Adrenal gland (tissue), 5 donors: ENCODE data around the gene PITX3.

ENCODE experiments used
- POLR2A ChIP-seq, 2 donors: fragments of 450-650 bp; IDR thresholded peaks; one replicate each; pipeline ENCODE4 v1.6.1; 2017; ENCODE audit warnings: antibody characterized with exemption in 2 of 2, mild to moderate bottlenecking in 2 of 2, moderate library complexity in 1 of 2
- TF ChIP-seq, protein P1 (sequence below), 6 experiments: fragments of 450-650 bp in 4 of 6; fragments of 200-600 bp in 2 of 6; sonication (generic) in 1 of 6; IDR thresholded peaks; 1 replicate in 5 of 6; 2 replicates in 1 of 6; pipeline versions ENCODE4 v1.5.1 to v1.8.0; 2016 to 2021; ENCODE audit warnings: antibody characterized with exemption in 6 of 6, mild to moderate bottlenecking in 2 of 6, moderate library complexity in 1 of 6
- donor health status: DM: no; HTN: no; CAD: no.

DNA sequence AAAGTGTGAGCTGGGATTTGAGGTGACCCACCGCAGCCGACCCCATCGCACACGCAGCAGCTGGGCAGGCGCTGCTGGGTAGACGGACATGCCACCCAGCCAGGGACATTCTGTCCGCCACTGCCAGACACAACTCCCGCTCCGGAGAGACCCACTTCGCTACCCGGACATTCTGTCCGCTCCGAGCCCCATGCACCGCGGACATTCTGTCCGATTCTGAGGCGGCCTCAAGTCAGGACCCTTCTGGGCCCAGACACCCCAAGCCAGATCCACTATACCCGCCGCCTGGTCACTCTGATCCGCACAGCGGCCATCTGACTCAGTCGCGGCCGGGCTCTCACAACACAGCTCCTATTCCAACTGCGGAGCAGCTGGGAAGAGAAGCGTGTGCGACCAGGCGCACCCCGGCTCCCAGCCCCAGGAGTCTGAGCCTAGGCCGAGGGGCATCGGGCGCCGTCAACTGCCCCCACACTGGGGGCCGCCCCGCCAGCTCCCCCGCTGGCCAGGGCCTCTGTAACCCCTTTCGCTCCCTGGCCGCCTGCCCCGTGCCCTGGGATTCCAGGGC is 763 bp downstream of the PITX3 start:
- TF ChIP-seq, protein P1, sequence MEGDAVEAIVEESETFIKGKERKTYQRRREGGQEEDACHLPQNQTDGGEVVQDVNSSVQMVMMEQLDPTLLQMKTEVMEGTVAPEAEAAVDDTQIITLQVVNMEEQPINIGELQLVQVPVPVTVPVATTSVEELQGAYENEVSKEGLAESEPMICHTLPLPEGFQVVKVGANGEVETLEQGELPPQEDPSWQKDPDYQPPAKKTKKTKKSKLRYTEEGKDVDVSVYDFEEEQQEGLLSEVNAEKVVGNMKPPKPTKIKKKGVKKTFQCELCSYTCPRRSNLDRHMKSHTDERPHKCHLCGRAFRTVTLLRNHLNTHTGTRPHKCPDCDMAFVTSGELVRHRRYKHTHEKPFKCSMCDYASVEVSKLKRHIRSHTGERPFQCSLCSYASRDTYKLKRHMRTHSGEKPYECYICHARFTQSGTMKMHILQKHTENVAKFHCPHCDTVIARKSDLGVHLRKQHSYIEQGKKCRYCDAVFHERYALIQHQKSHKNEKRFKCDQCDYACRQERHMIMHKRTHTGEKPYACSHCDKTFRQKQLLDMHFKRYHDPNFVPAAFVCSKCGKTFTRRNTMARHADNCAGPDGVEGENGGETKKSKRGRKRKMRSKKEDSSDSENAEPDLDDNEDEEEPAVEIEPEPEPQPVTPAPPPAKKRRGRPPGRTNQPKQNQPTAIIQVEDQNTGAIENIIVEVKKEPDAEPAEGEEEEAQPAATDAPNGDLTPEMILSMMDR (IDR thresholded peaks at IDR 0.05), result no peak
- no peak for TF ChIP-seq POLR2A (IDR thresholded peaks at IDR 0.05)
